Peyer's patch (tissue), 4 donors: Measurements from ENCODE around the gene OPCML. TPM values are rescaled to one million over a fixed set of nuclear protein-coding genes. Genes with fewer than 3 reads are reported as not detected.

Source experiments
- DNase-seq, 3 donors: peaks; one replicate each; pipeline ENCODE4 v3.0.0-alpha.2; 2017 to 2019
- H3K27ac ChIP-seq, 4 donors: fragments of 200-600 bp; sonication (generic); one replicate each; pipeline ENCODE4 v1.5.1; 2016 to 2019
- H3K27me3 ChIP-seq, 2 donors: fragments of 200-600 bp; sonication (generic); one replicate each; pipeline ENCODE4 v1.5.1; 2019
- H3K36me3 ChIP-seq, 3 donors: fragments of 200-600 bp; sonication (generic); one replicate each; pipeline ENCODE4 v1.5.1; 2016 to 2019
- H3K4me1 ChIP-seq, 4 donors: fragments of 200-600 bp; sonication (generic); one replicate each; pipeline ENCODE4 v1.5.1; 2016 to 2019
- H3K4me3 ChIP-seq, 4 donors: fragments of 200-600 bp; sonication (generic); 1 replicate in 3 of 4; 2 replicates in 1 of 4; pipeline ENCODE4 v1.5.1; 2016 to 2019; ENCODE audit warnings: mild to moderate bottlenecking in 1 of 4
- H3K9me3 ChIP-seq, 4 donors: fragments of 200-600 bp; sonication (generic); one replicate each; pipeline ENCODE4 v1.5.1; 2016 to 2019; ENCODE audit warnings: mild to moderate bottlenecking in 1 of 4
- POLR2A ChIP-seq, 2 donors: fragments of 450-650 bp; IDR thresholded peaks; one replicate each; pipeline ENCODE4 v1.5.1; 2017; ENCODE audit warnings: antibody characterized with exemption in 2 of 2, mild to moderate bottlenecking in 2 of 2, moderate library complexity in 2 of 2
- total RNA-seq, 4 donors: library from RNA; depleted of rRNA; stranded (reverse); fragments of >200 nt; gene quantifications; one replicate each; pipeline ENCODE4 v1.1.0, GENCODE V29; 2016
- TF ChIP-seq, protein P1 (sequence below), 6 experiments: fragments of 450-650 bp in 4 of 6; fragments of 200-600 bp in 2 of 6; sonication (generic) in 1 of 6; IDR thresholded peaks; one replicate each; pipeline ENCODE4 v1.5.1; 2017 to 2019; ENCODE audit warnings: antibody characterized with exemption in 6 of 6, mild to moderate bottlenecking in 3 of 6, moderate library complexity in 1 of 6

The OPCML gene
- total RNA-seq, 4 donors from 2014 or later, result not detected

DNA sequence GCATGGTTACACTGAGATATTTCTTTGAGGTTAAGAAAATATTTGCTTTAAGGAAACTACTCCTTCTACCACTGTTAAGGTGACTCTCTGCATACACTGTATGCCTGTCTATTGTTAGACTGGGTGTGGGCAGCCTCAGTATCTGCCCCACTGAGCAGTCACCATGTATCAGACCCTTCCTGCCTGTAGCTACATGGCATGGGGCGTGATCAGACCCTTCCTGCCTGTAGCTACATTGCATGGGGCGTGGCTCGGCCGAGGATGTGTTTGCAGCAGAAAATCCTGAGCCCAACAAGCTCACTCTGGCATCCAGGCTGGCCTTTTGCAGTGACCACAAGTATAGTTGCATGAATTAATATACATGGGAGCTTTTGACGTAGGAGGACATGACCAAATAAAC is 669.4 kb downstream of the OPCML start:
- TF ChIP-seq POLR2A (IDR thresholded peaks at IDR 0.05), result no peak
- TF ChIP-seq, protein P1, sequence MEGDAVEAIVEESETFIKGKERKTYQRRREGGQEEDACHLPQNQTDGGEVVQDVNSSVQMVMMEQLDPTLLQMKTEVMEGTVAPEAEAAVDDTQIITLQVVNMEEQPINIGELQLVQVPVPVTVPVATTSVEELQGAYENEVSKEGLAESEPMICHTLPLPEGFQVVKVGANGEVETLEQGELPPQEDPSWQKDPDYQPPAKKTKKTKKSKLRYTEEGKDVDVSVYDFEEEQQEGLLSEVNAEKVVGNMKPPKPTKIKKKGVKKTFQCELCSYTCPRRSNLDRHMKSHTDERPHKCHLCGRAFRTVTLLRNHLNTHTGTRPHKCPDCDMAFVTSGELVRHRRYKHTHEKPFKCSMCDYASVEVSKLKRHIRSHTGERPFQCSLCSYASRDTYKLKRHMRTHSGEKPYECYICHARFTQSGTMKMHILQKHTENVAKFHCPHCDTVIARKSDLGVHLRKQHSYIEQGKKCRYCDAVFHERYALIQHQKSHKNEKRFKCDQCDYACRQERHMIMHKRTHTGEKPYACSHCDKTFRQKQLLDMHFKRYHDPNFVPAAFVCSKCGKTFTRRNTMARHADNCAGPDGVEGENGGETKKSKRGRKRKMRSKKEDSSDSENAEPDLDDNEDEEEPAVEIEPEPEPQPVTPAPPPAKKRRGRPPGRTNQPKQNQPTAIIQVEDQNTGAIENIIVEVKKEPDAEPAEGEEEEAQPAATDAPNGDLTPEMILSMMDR (IDR thresholded peaks at IDR 0.05), result no peak
- no peaks in the 10 kb centered on the region for H3K36me3 ChIP-seq
- no peak for DNase-seq
- H3K4me3 ChIP-seq, result no peak overlapping the region
- no peak overlapping the region for H3K27ac ChIP-seq
- H3K4me1 ChIP-seq, result no peaks in the 10 kb centered on the region
- no peaks in the 10 kb centered on the region for H3K9me3 ChIP-seq
- H3K27me3 ChIP-seq, result no peaks in the 10 kb centered on the region

DNA sequence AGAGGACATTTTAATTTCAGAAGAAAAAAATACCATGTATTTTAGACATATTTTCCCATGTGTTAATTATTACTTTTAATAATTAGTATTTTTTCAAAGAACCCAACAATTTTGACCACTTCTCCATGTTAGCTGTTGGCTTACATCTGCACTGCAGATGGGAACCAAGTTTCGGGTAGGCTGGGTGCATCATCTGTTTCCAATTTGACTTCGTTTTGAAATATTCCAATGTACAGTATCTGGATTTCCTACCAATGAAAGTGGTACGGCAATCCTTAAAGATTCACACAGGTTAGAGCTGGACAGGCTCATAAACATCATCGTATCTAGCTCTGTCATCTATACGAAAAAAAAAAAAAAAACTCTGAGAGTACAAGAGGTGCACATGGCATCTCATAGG is 670.2 kb downstream of the OPCML start:
- Histone ChIP-seq H3K27ac (no peak overlapping the region), H3K36me3 (no peaks in the 10 kb centered on the region), H3K27me3 (no peaks in the 10 kb centered on the region), H3K9me3 (no peaks in the 10 kb centered on the region), H3K4me1 (no peaks in the 10 kb centered on the region), H3K4me3 (no peak overlapping the region)
- TF ChIP-seq, protein P1 (IDR thresholded peaks at IDR 0.05), result no peak
- no peak for TF ChIP-seq POLR2A (IDR thresholded peaks at IDR 0.05)
- DNase-seq, result no peak

DNA sequence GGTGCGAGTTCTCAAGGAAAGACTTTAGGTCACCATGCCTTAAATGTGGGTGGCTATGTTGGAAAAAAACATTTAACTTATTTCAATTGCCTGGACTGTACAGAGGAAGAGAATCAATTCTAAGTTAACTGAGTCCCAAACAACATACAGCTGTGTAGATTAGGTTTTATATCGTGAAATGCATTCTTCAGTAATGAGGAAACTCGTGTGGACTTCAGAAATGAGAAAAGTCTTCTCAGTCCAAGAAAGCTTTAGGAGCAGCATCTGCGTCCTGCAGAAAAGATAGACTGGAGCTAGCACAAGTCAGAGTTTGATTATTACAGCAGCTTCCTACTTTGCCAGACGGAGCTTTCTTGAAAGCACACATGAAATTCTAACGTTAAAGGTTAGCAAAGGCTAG is 673.0 kb downstream of the OPCML start:
- Histone ChIP-seq H3K4me3 (no peak overlapping the region), H3K27ac (no peak overlapping the region), H3K27me3 (no peaks in the 10 kb centered on the region), H3K4me1 (no peaks in the 10 kb centered on the region), H3K9me3 (no peaks in the 10 kb centered on the region), H3K36me3 (no peaks in the 10 kb centered on the region)
- DNase-seq, result no peak
- TF ChIP-seq, protein P1 (IDR thresholded peaks at IDR 0.05), result no peak
- TF ChIP-seq POLR2A (IDR thresholded peaks at IDR 0.05), result no peak

- TF ChIP-seq POLR2A (IDR thresholded peaks at IDR 0.05), result no peak
- TF ChIP-seq, protein P1 (IDR thresholded peaks at IDR 0.05), result peak in 2 of 6 experiments; percentile 15 to 34
- H3K4me3 ChIP-seq, result no peak overlapping the region
- no peaks in the 10 kb centered on the region for H3K9me3 ChIP-seq
- H3K4me1 ChIP-seq, result no peaks in the 10 kb centered on the region
- H3K27me3 ChIP-seq, result no peaks in the 10 kb centered on the region
- no peak for DNase-seq
- H3K27ac ChIP-seq, result no peak overlapping the region
- no peaks in the 10 kb centered on the region for H3K36me3 ChIP-seq
These were observed 674.1 kb downstream of the OPCML start for GRCh38 chr11:132858223-132858622.

DNA sequence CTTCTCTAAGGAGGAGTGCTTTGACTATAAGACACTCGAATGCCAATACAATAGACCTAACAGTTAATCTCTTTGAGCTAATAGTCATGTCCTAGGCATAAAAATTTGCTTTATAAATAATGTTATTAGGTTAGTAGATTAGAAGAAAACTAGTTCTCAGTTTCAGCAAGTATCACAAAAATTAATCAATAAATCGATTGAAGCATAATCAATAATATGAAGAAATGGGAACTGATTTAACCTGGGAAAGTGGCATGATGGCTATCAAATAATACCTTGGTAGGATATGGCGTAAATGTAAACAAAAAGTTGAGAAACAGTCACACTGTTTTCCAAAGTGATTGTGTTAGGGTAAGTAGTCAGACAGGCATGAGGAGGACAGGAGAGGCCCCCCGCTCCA is 676.3 kb downstream of the OPCML start:
- no peak overlapping the region for H3K27ac ChIP-seq
- no peak for DNase-seq
- H3K4me1 ChIP-seq, result no peaks in the 10 kb centered on the region
- no peaks in the 10 kb centered on the region for H3K9me3 ChIP-seq
- H3K27me3 ChIP-seq, result no peaks in the 10 kb centered on the region
- no peak for TF ChIP-seq POLR2A (IDR thresholded peaks at IDR 0.05)
- TF ChIP-seq, protein P1 (IDR thresholded peaks at IDR 0.05), result no peak
- H3K36me3 ChIP-seq, result no peaks in the 10 kb centered on the region
- H3K4me3 ChIP-seq, result no peak overlapping the region

DNA sequence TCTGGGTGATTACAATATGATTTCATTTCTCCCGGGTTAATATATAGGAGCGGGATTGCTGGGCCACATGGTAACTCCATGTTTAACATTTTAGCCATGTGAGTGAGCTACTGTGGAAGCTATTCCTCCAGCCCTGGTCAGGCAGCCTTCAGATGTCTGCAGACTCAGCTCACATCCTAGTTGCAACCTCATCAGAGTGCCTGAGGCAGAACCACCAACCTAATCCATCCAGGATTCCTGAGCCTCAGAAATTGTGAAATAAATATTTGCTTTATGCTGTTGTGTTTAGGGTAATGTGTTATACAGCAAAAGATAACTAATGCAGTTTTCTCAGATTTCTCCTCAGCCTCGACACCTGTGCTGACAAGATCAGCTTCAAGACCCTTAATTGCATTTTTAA is 676.8 kb downstream of the OPCML start:
- TF ChIP-seq POLR2A (IDR thresholded peaks at IDR 0.05), result no peak
- TF ChIP-seq, protein P1 (IDR thresholded peaks at IDR 0.05), result no peak
- Histone ChIP-seq H3K9me3 (no peaks in the 10 kb centered on the region), H3K4me3 (no peak overlapping the region), H3K36me3 (no peaks in the 10 kb centered on the region), H3K27ac (no peak overlapping the region), H3K4me1 (no peaks in the 10 kb centered on the region), H3K27me3 (no peaks in the 10 kb centered on the region)
- no peak for DNase-seq
